HCT116 (cell line): ENCODE measurements around the gene ST7. TPM values are rescaled to one million over a fixed set of nuclear protein-coding genes. Genes with fewer than 3 reads are reported as not detected.

Experiments
- ATAC-seq: fragments of 200-7000 bp; cut with Tn5 transposase; 2 replicates; pipeline ENCODE4 v1.9.1; 2020; ENCODE audit warnings: mild to moderate bottlenecking, moderate library complexity
- BruUV-seq: library from RNA; stranded (reverse); fragments of 400-500 nt; replicated peaks from 2 replicates; lab custom pipeline; 2021; lab: Mats Ljungman, UMichigan
- CTCF ChIA-PET: fragments of 300-600 bp; sonication (Branson Sonifier 250); formaldehyde crosslinking; loops from one replicate; lab custom pipeline; 2021; ENCODE audit warnings: antibody characterized with exemption; lab: Charles Lee
- POLR2A ChIA-PET: fragments of 300-600, 350-600 bp; sonication (Branson Sonifier 250); formaldehyde crosslinking; loops from one replicate; lab custom pipeline; 2021; ENCODE audit warnings: antibody characterized with exemption; lab: Charles Lee
- RAD21 ChIA-PET, 2 experiments: fragments of 300-600 bp; sonication (Branson Sonifier 250); formaldehyde crosslinking; loops; one replicate each; lab custom pipeline; 2023; ENCODE audit warnings: low total read pairs in 2 of 2; ENCODE audit not compliant: uncharacterized antibody in 2 of 2, unreplicated experiment in 2 of 2, low non-redundant PET in 1 of 2; lab: Charles Lee
- DNase-seq: peaks from one replicate; pipeline ENCODE4 v3.0.0-alpha.2; 2010; ENCODE audit warnings: low read depth, low spot score
- H2AFZ ChIP-seq: fragments of 200-600 bp; shearing (Covaris generic), sonication (generic); 2 replicates; pipeline ENCODE4 v1.6.1; 2017; ENCODE audit warnings: low read depth, mixed run types, mixed read lengths, antibody characterized with exemption, low read length; ENCODE audit not compliant: poor library complexity, severe bottlenecking
- H3K27ac ChIP-seq: 2 replicates; pipeline ENCODE4 v1.5.1; 2012; ENCODE audit warnings: low read depth, low read length
- H3K27me3 ChIP-seq: fragments of 200-600 bp; sonication (generic); 2 replicates; pipeline ENCODE4 v1.6.1; 2016; ENCODE audit warnings: mixed run types, low read length, mixed read lengths; ENCODE audit not compliant: insufficient read depth
- H3K36me3 ChIP-seq, 2 experiments: fragments of 200-500 bp in 1 of 2; fragments of 200-600 bp in 1 of 2; sonication (Bioruptor generic) in 1 of 2; sonication (generic) in 1 of 2; 2 replicates each; pipeline versions ENCODE4 v1.5.1 to v1.6.1; 2014 to 2016; ENCODE audit warnings: low read length in 2 of 2, inconsistent platforms in 1 of 2, mixed read lengths in 1 of 2, mixed run types in 1 of 2; ENCODE audit not compliant: insufficient read depth in 2 of 2, control insufficient read depth in 1 of 2
- H3K4me1 ChIP-seq, 2 experiments: fragments of 200-600 bp in 1 of 2; sonication (generic) in 1 of 2; 2 replicates each; pipeline versions ENCODE4 v1.5.1 to v1.6.1; 2012 to 2017; ENCODE audit warnings: low read length in 2 of 2, inconsistent platforms in 1 of 2, mild to moderate bottlenecking in 1 of 2, mixed read lengths in 1 of 2, mixed run types in 1 of 2, moderate library complexity in 1 of 2; ENCODE audit not compliant: insufficient read depth in 2 of 2, control insufficient read depth in 1 of 2
- H3K4me2 ChIP-seq: fragments of 200-600 bp; sonication (generic); 2 replicates; pipeline ENCODE4 v1.6.1; 2017; ENCODE audit warnings: mixed run types, low read length, mixed read lengths
- H3K4me3 ChIP-seq, 2 experiments: fragments of 200-600 bp in 1 of 2; sonication (generic) in 1 of 2; replicated peaks in 1 of 2; 2 replicates each; pipeline ENCODE4 v1.5.1; 2011 to 2016; ENCODE audit warnings: low read length in 2 of 2, control low read depth in 1 of 2, low read depth in 1 of 2, mild to moderate bottlenecking in 1 of 2, mixed read lengths in 1 of 2, mixed run types in 1 of 2
- H3K79me2 ChIP-seq: fragments of 200-600 bp; sonication (generic); 2 replicates; pipeline ENCODE4 v1.6.1; 2017; ENCODE audit warnings: mild to moderate bottlenecking, mixed run types, low read length, moderate library complexity, mixed read lengths; ENCODE audit not compliant: insufficient read depth
- H3K9ac ChIP-seq: fragments of 200-600 bp; sonication (generic); 2 replicates; pipeline ENCODE4 v1.6.1; 2016; ENCODE audit warnings: low read length, mixed read lengths
- H3K9me2 ChIP-seq: fragments of 200-600 bp; sonication (generic), shearing (Covaris generic); 2 replicates; pipeline ENCODE4 v1.6.1; 2017; ENCODE audit warnings: mixed run types, mild to moderate bottlenecking, moderate library complexity; ENCODE audit not compliant: insufficient read depth
- H3K9me3 ChIP-seq, 2 experiments: fragments of 200-500 bp in 1 of 2; fragments of 200-600 bp in 1 of 2; sonication (Bioruptor generic) in 1 of 2; sonication (generic) in 1 of 2; 2 replicates each; pipeline ENCODE4 v1.6.1; 2014 to 2017; ENCODE audit warnings: low read length in 2 of 2, mixed read lengths in 2 of 2, inconsistent platforms in 1 of 2, low read depth in 1 of 2, mild to moderate bottlenecking in 1 of 2, mixed run types in 1 of 2, moderate library complexity in 1 of 2; ENCODE audit not compliant: control insufficient read depth in 1 of 2, insufficient read depth in 1 of 2
- H4K20me1 ChIP-seq: fragments of 200-600 bp; sonication (generic), shearing (Covaris generic); 2 replicates; pipeline ENCODE4 v1.6.1; 2017; ENCODE audit warnings: mixed run types, mild to moderate bottlenecking, moderate library complexity; ENCODE audit not compliant: insufficient read depth
- ATF3 ChIP-seq: IDR thresholded peaks from 2 replicates; pipeline ENCODE4 v1.6.1; 2012
- CBX3 ChIP-seq: IDR thresholded peaks from 2 replicates; pipeline ENCODE4 v1.6.1; 2012; ENCODE audit warnings: low read depth
- CEBPB ChIP-seq: IDR thresholded peaks from 2 replicates; pipeline ENCODE4 v1.6.1; 2012; ENCODE audit warnings: low read depth
- EGR1 ChIP-seq: IDR thresholded peaks from 2 replicates; pipeline ENCODE4 v1.6.1; 2012; ENCODE audit warnings: low read depth
- EZH2 ChIP-seq: fragments of 200-600 bp; sonication (generic); IDR thresholded peaks from 2 replicates; pipeline ENCODE4 v1.6.1; 2017; ENCODE audit warnings: antibody characterized with exemption, mixed run types
- FOSL1 ChIP-seq: IDR thresholded peaks from 2 replicates; pipeline ENCODE4 v1.6.1; 2012; ENCODE audit warnings: low read depth
- JUND ChIP-seq: IDR thresholded peaks from 2 replicates; pipeline ENCODE4 v1.6.1; 2012
- MAX ChIP-seq: IDR thresholded peaks from 2 replicates; pipeline ENCODE4 v1.6.1; 2012
- POLR2A ChIP-seq: IDR thresholded peaks from 2 replicates; pipeline ENCODE4 v1.7.0; 2011; ENCODE audit warnings: borderline replicate concordance; ENCODE audit not compliant: insufficient read depth, insufficient read length; ENCODE audit errors: extremely low read depth
- POLR2AphosphoS5 ChIP-seq: IDR thresholded peaks from 2 replicates; pipeline ENCODE4 v1.6.1; 2011; ENCODE audit warnings: mild to moderate bottlenecking, low read depth, low read length, moderate library complexity
- REST ChIP-seq: IDR thresholded peaks from 2 replicates; pipeline ENCODE4 v1.6.1; 2012; ENCODE audit warnings: low read depth
- SIN3A ChIP-seq: IDR thresholded peaks from 2 replicates; pipeline ENCODE4 v1.6.1; 2012; ENCODE audit warnings: low read depth
- SP1 ChIP-seq: IDR thresholded peaks from 2 replicates; pipeline ENCODE4 v1.6.1; 2012; ENCODE audit warnings: low read depth
- YY1 ChIP-seq: IDR thresholded peaks from 2 replicates; pipeline ENCODE4 v1.6.1; 2011; ENCODE audit warnings: low read length, low read depth, moderate library complexity, mild to moderate bottlenecking; ENCODE audit not compliant: insufficient replicate concordance; ENCODE audit errors: extremely low read depth
- ZBTB33 ChIP-seq: IDR thresholded peaks from 2 replicates; pipeline ENCODE4 v1.6.1; 2011; ENCODE audit warnings: mild to moderate bottlenecking, low read length, moderate library complexity; ENCODE audit not compliant: insufficient replicate concordance; ENCODE audit errors: extremely low read depth
- ZFX ChIP-seq: fragments of 450-650 bp; IDR thresholded peaks from 2 replicates; pipeline ENCODE4 v1.6.1; 2017
- ZNF274 ChIP-seq: fragments of 200-500 bp; sonication (Bioruptor generic); IDR thresholded peaks from 2 replicates; pipeline ENCODE4 v1.6.1; 2014; ENCODE audit warnings: mild to moderate bottlenecking, low read depth, low read length, inconsistent platforms
- intact Hi-C: fragments of 100-400 bp; cut with micrococcal nuclease; formaldehyde crosslinking; loops from 2 replicates; pipeline ENCODE4 v1.10.0; 2022
- total RNA-seq: library from RNA; stranded (reverse); gene quantifications from one replicate; pipeline ENCODE4 v1.2.1, GENCODE V29; 2021; ENCODE audit not compliant: unreplicated experiment

Gene ST7
- total RNA-seq, 1 experiment from 2014 or later = 12.6 TPM

GRCh38 chr7:117017702-117018266 is 64.5 kb downstream of the ST7 start:
- Histone ChIP-seq H3K36me3 (no peaks in the 10 kb centered on the region), H3K9me2 (no peaks in the 10 kb centered on the region), H3K4me3 (no peak overlapping the region), H3K79me2 (no peaks in the 10 kb centered on the region), H3K27ac (no peak overlapping the region), H3K4me2 (no peak overlapping the region), H3K4me1 (peaks cover 8 to 34% of the 10 kb centered on the region in 2 experiments), H3K9ac (no peak overlapping the region), H3K27me3 (no peaks in the 10 kb centered on the region), H3K9me3 (no peaks in the 10 kb centered on the region), H2AFZ (no peak overlapping the region), H4K20me1 (no peaks in the 10 kb centered on the region)
- POLR2A ChIA-PET = no interaction called here
- no peak for ATAC-seq
- no peak for DNase-seq
- no peak for TF ChIP-seq ATF3
- no peak for TF ChIP-seq CEBPB
- TF ChIP-seq CBX3 = no peak
- no peak for TF ChIP-seq SIN3A
- no peak for TF ChIP-seq YY1
- no peak for TF ChIP-seq MAX
- TF ChIP-seq EZH2 = no peak
- TF ChIP-seq POLR2A = no peak
- TF ChIP-seq ZFX = no peak
- no peak for TF ChIP-seq FOSL1
- TF ChIP-seq REST = no peak
- no peak for TF ChIP-seq JUND
- TF ChIP-seq POLR2AphosphoS5 = no peak
- TF ChIP-seq EGR1 = no peak
- no peak for TF ChIP-seq ZNF274
- no peak for TF ChIP-seq ZBTB33
- no peak for TF ChIP-seq SP1
- intact Hi-C loops = no loop called here
- RAD21 ChIA-PET = no interaction called here
- CTCF ChIA-PET = no interaction called here
- no TSS peak for BruUV-seq
